Fibroblast of mammary gland (primary cell): ENCODE data around the gene DIP2C.
"Not testable (repeated sequence)": the region's sequence is repeated elsewhere in the genome, so short reads cannot be mapped to it uniquely, and the experiment has no call there.

Experiments
- DNase-seq: peaks from one replicate; pipeline ENCODE4 v3.0.0-alpha.2; 2010; ENCODE audit warnings: low read depth
- H3K4me3 ChIP-seq: 2 replicates; pipeline ENCODE4 v1.5.1; 2011; ENCODE audit warnings: low read depth, mild to moderate bottlenecking, low read length, moderate library complexity; ENCODE audit not compliant: control insufficient read depth
- CTCF ChIP-seq: conservative IDR thresholded peaks from 2 replicates; pipeline ENCODE4 v1.5.1; 2011; ENCODE audit warnings: low read depth, low read length, inconsistent platforms; ENCODE audit not compliant: control insufficient read depth, insufficient read depth

DIP2C gene

GRCh38 chr10:348456-348855 is 341.0 kb downstream of the DIP2C start:
- no peak for TF ChIP-seq CTCF
- DNase-seq = no peak
- H3K4me3 ChIP-seq = no peak overlapping the region

DNA sequence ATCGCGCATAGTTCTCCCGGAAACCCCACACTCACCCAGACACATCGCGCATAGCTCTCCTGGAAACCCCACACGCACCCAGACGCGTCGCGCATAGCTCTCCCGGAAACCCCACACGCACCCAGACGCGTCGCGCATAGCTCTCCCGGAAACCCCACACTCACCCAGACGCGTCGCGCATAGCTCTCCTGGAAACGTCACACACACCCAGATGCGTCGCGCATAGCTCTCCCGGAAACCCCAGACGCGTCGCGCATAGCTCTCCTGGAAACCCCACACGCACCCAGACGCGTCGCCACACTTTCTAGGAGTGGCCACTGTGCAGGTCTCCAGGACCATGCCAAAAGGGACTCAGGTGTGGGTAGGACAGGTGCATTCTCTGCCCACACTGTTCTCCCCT is 341.7 kb downstream of the DIP2C start:
- DNase-seq, H3K4me3 ChIP-seq: not testable (repeated sequence)

GRCh38 chr10:347190-347589 is 342.3 kb downstream of the DIP2C start:
- DNase-seq, H3K4me3 ChIP-seq: not testable (repeated sequence)

DNA sequence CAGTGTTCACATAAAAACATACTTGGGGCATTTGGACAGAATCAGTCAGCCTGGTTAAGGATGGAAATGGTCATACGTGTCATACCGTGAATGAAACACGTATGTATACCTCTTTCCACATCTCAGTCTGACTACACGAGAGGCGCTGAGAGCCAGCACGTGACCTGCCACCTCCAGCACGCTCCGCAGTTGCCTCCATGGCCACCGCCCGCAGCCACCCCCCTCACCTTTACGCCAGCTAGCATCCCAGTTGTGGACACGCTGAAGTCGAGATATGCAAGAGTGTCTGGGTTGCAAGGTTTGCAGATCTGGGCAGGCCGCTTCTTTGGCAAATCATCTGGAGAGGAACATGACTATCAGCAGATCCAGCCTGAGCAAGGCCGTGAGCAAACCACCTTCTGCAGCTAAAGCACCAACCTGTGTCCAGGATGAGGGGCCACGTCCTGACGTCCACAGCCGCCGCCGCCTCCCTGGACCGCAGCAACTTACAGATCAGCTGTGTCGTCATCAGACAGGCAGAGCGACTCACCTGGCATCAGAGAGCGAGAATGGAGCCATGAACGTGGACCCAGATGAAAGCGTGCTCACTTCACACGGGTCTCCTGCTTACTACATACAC is 344.8 kb downstream of the DIP2C start:
- TF ChIP-seq CTCF = no peak
- no peak for DNase-seq
- no peak overlapping the region for H3K4me3 ChIP-seq

DNA sequence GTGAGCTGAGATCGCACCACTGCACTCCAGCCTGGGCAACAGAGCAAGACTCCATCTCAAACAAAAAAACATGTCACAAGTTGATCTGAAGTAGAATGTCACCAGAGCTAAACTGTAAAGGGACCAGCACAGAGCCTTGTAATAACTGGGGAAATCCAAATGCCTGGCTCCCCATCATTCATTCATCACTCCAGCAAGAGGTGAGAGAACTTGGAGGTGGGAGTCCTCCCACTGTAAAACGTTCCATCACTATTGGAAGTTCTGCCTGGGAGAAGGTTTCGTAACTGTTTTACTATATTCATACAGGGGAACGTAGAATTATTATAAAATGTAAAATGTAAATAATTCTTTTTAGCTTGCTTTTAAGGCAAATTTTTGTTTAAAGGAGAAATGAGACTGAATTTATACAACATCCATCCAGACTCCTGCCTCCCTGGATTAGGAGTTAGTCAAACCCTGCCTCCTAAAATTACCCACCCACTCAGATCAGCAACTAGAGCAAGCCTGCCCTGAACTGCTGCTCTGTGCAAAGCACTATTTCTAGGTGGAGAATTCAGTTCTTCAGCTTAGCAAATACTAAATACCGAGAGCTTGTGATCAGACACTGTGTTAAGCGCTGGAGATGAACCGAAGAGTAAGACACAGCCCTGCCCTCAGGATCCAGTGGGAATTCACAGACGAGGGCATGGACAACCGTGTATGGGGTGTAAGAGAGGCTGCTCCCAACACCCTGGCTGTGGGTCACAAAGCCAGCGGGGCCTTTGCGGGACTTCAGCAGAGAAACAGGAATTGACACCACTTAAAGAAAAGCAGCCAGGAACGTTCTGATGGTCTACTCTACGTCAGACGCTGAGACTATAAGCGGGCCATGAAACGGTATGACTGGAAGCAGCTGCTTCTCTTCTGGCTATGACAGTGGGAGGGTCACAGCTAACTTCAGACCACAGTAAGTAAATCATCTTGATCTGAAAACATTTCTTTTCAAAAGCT is 345.9 kb downstream of the DIP2C start:
- DNase-seq = no peak
- TF ChIP-seq CTCF = no peak
- H3K4me3 ChIP-seq = no peak overlapping the region

GRCh38 chr10:341081-341740 is 348.3 kb downstream of the DIP2C start:
- TF ChIP-seq CTCF = no peak
- H3K4me3 ChIP-seq = no peak overlapping the region
- no peak for DNase-seq

DNA sequence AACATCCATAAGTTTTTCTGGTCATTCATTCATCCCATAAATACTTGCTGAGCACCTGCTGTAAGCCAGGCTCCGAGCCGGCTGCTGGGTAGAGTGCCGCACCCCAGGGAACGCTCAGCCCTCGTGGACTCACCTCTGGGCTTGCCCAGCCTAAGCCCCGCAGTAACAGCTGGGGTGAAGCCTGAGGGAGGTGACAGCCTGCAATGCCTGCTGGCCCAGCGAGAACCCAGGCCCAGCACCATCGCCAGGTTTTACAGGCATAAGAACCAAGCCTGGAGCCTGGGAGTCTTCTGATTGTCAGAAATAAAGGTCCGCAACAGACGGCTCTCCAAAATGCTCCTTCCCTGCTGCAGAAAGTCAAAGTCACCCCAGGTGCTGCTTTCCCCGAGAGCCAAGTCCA is 348.8 kb downstream of the DIP2C start:
- DNase-seq = no peak
- H3K4me3 ChIP-seq = no peak overlapping the region
- TF ChIP-seq CTCF = no peak

DNA sequence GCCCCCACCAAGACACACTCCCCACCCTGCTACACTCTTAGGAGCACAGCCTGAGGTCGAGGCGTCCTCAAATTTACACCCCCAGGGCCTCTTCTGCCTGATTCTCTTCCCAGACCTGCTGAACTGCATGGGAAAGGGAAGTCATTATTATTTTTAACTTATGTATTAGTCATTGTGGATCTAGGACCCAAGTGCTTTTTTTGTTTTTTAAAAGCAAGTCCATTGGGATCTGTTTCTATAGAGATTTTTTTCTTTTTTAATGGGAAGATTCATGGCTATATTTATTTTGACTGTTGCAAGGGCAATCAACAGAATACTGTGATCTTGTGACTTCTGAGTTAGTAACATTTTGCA is 350.5 kb downstream of the DIP2C start:
- no peak overlapping the region for H3K4me3 ChIP-seq
- DNase-seq = no peak
- TF ChIP-seq CTCF = no peak
